IMR-90 (cell line): ENCODE results near the gene CCNYL1. TPM values are rescaled to one million over a fixed set of nuclear protein-coding genes. Genes with fewer than 3 reads are reported as not detected.

Source experiments
- ATAC-seq: fragments of 200-7000 bp; cut with Tn5 transposase; 2 replicates; pipeline ENCODE4 v1.9.1; 2020; ENCODE audit warnings: low read depth, mild to moderate bottlenecking, moderate library complexity
- BruUV-seq: library from RNA; stranded (reverse); fragments of 400-500 nt; replicated peaks from 2 replicates; lab custom pipeline; 2021; lab: Mats Ljungman, UMichigan
- CTCF ChIA-PET: fragments of 300-600 bp; formaldehyde crosslinking; extraction: SDS; loops from one replicate; lab custom pipeline; 2021; ENCODE audit warnings: antibody characterized with exemption; lab: Yijun Ruan, JAX
- POLR2A ChIA-PET: fragments of 300-600 bp; sonication (Branson Sonifier 250); formaldehyde crosslinking; loops from one replicate; lab custom pipeline; 2022; ENCODE audit warnings: antibody characterized with exemption; ENCODE audit not compliant: unreplicated experiment; lab: Charles Lee
- DNase-seq: peaks from one replicate; pipeline ENCODE4 v3.0.0; 2013
- H2AFZ ChIP-seq: replicated peaks from 2 replicates; pipeline ENCODE3; 2013; ENCODE audit warnings: low read length, mild to moderate bottlenecking; ENCODE audit not compliant: poor library complexity
- H2AK5ac ChIP-seq: 2 replicates; pipeline ENCODE4 v1.6.1; 2013; ENCODE audit warnings: low read depth, low read length, inconsistent platforms
- H2AK9ac ChIP-seq: replicated peaks from 2 replicates; pipeline ENCODE3; 2013; ENCODE audit warnings: mild to moderate bottlenecking, low read depth, low read length, moderate library complexity; ENCODE audit not compliant: poor library complexity
- H2BK120ac ChIP-seq: 2 replicates; pipeline ENCODE4 v1.6.1; 2013; ENCODE audit warnings: low read depth, low read length, inconsistent platforms
- H2BK15ac ChIP-seq: 3 replicates; pipeline ENCODE4 v1.6.1; 2013; ENCODE audit warnings: low read depth, low read length, inconsistent platforms
- H2BK20ac ChIP-seq: 2 replicates; pipeline ENCODE4 v1.6.1; 2013; ENCODE audit warnings: low read depth, mild to moderate bottlenecking, inconsistent platforms, low read length, moderate library complexity
- H2BK5ac ChIP-seq: 2 replicates; pipeline ENCODE4 v1.6.1; 2013; ENCODE audit warnings: mild to moderate bottlenecking, low read depth, low read length, inconsistent platforms; ENCODE audit not compliant: poor library complexity, severe bottlenecking
- H3K14ac ChIP-seq: replicated peaks from 2 replicates; pipeline ENCODE4 v1.6.1; 2013; ENCODE audit warnings: low read depth, low read length, inconsistent platforms
- H3K18ac ChIP-seq: 2 replicates; pipeline ENCODE4 v1.6.1; 2013; ENCODE audit warnings: low read depth, low read length, control low read depth
- H3K23ac ChIP-seq: 2 replicates; pipeline ENCODE4 v1.6.1; 2013; ENCODE audit warnings: low read depth, low read length, inconsistent platforms
- H3K27ac ChIP-seq: 2 replicates; pipeline ENCODE4 v1.5.1; 2013; ENCODE audit warnings: mild to moderate bottlenecking, control low read depth, low read length; ENCODE audit not compliant: insufficient read depth
- H3K27me3 ChIP-seq: 2 replicates; pipeline ENCODE4 v1.6.1; 2013; ENCODE audit warnings: low read length; ENCODE audit not compliant: control insufficient read depth, insufficient read depth
- H3K36me3 ChIP-seq: 2 replicates; pipeline ENCODE4 v1.6.1; 2013; ENCODE audit warnings: low read length, mixed read lengths; ENCODE audit not compliant: control insufficient read depth, insufficient read depth
- H3K4ac ChIP-seq: 2 replicates; pipeline ENCODE4 v1.6.1; 2013; ENCODE audit warnings: low read depth, low read length, inconsistent platforms
- H3K4me1 ChIP-seq: 2 replicates; pipeline ENCODE4 v1.6.1; 2013; ENCODE audit warnings: low read length, mixed read lengths; ENCODE audit not compliant: control insufficient read depth, insufficient read depth
- H3K4me2 ChIP-seq: 2 replicates; pipeline ENCODE4 v1.6.1; 2013; ENCODE audit warnings: low read depth, mild to moderate bottlenecking, control low read depth, low read length, moderate library complexity
- H3K4me3 ChIP-seq: 2 replicates; pipeline ENCODE4 v1.5.1; 2013; ENCODE audit warnings: low read depth, mild to moderate bottlenecking, control low read depth, low read length, moderate library complexity; ENCODE audit not compliant: insufficient read depth
- H3K56ac ChIP-seq: 2 replicates; pipeline ENCODE4 v1.6.1; 2013; ENCODE audit warnings: low read length, inconsistent platforms; ENCODE audit not compliant: insufficient read depth; ENCODE audit errors: extremely low read depth
- H3K79me1 ChIP-seq, 2 experiments: 2 replicates each; pipeline ENCODE4 v1.6.1; 2013; ENCODE audit warnings: low read length in 2 of 2, inconsistent platforms in 1 of 2, low read depth in 1 of 2
- H3K9ac ChIP-seq: 2 replicates; pipeline ENCODE4 v1.6.1; 2013; ENCODE audit warnings: low read depth, low read length, control low read depth
- H3K9me1 ChIP-seq: 2 replicates; pipeline ENCODE4 v1.6.1; 2013; ENCODE audit warnings: low read length, inconsistent platforms; ENCODE audit not compliant: insufficient read depth
- H3K9me3 ChIP-seq: 2 replicates; pipeline ENCODE4 v1.6.1; 2013; ENCODE audit warnings: low read length; ENCODE audit not compliant: control insufficient read depth, insufficient read depth
- H4K20me1 ChIP-seq: 2 replicates; pipeline ENCODE4 v1.6.1; 2013; ENCODE audit warnings: low read length, inconsistent platforms; ENCODE audit not compliant: insufficient read depth
- H4K5ac ChIP-seq: 2 replicates; pipeline ENCODE4 v1.6.1; 2013; ENCODE audit warnings: mild to moderate bottlenecking, low read depth, low read length, control low read depth
- H4K8ac ChIP-seq, 2 experiments: 2 replicates each; pipeline ENCODE4 v1.6.1; 2013; ENCODE audit warnings: low read depth in 2 of 2, low read length in 2 of 2, control low read depth in 1 of 2, inconsistent platforms in 1 of 2
- H4K91ac ChIP-seq: 2 replicates; pipeline ENCODE4 v1.6.1; 2013; ENCODE audit warnings: low read depth, low read length, inconsistent platforms; ENCODE audit not compliant: insufficient read depth
- FOS ChIP-seq: fragments of 150-350 bp; IDR thresholded peaks from 2 replicates; pipeline ENCODE4 v1.6.1; 2016; ENCODE audit warnings: low read depth, low read length
- MXI1 ChIP-seq: IDR thresholded peaks from 2 replicates; pipeline ENCODE4 v1.6.1; 2012; ENCODE audit warnings: low read depth, mild to moderate bottlenecking, low read length, moderate library complexity, borderline replicate concordance
- NFE2L2 ChIP-seq: fragments of 150-350 bp; IDR thresholded peaks from 2 replicates; pipeline ENCODE4 v1.6.1; 2016; ENCODE audit warnings: low read depth, mild to moderate bottlenecking, low read length
- WGBS, 2 experiments: methylation state at CpG; one replicate each; pipeline versions ENCODE4 v1.1.5 to v1.1.7; 2013; ENCODE audit warnings: missing lambda C conversion rate in 2 of 2; ENCODE audit not compliant: insufficient read length in 1 of 2; ENCODE audit errors: extremely low coverage in 2 of 2; 5-methylcytosine and 5-hydroxymethylcytosine counted together
- dilution Hi-C: fragments of 300-500 bp; cut with HindIII; formaldehyde crosslinking; loops from one replicate; pipeline ENCODE4 v1.14.3; 2018; ENCODE audit warnings: low sequenced_read_pairs; ENCODE audit not compliant: unreplicated experiment
- in situ Hi-C: fragments of 300-500 bp; cut with MboI; formaldehyde crosslinking; loops from 3 replicates; pipeline ENCODE4 v1.14.3; 2019; ENCODE audit warnings: low sequenced_read_pairs, inconsistent platforms, mixed read lengths
- intact Hi-C: fragments of 100-400 bp; cut with micrococcal nuclease; formaldehyde crosslinking; loops from 2 replicates; pipeline ENCODE4 v1.10.0; 2022
- polyA plus RNA-seq, 3 experiments: library from polyadenylated mRNA; depleted of rRNA; stranded (reverse); fragments of >200 nt; gene quantifications; 2 replicates each; pipeline ENCODE4 v1.2.3, GENCODE V29; 2012; ENCODE audit warnings: low replicate concordance in 1 of 3
- total RNA-seq: library from RNA; depleted of rRNA; stranded (reverse); fragments of >200 nt; gene quantifications from 2 replicates; pipeline ENCODE4 v1.2.3, GENCODE V29; 2012
- TF ChIP-seq, protein P1 (sequence below): fragments of 150-350 bp; IDR thresholded peaks from 2 replicates; pipeline ENCODE4 v1.6.1; 2016; ENCODE audit warnings: low read depth, mild to moderate bottlenecking, low read length, moderate library complexity, borderline replicate concordance
- TF ChIP-seq, protein P2 (sequence below): conservative IDR thresholded peaks from 2 replicates; pipeline ENCODE4 v1.5.1; 2012; ENCODE audit warnings: mild to moderate bottlenecking, low read depth, low read length, improper control_type of control experiment

CCNYL1 gene
- total and polyA plus RNA-seq, 2 of the 4 experiments (the other 2 are of a cell fraction) = 5.4 to 7.3 TPM

DNA sequence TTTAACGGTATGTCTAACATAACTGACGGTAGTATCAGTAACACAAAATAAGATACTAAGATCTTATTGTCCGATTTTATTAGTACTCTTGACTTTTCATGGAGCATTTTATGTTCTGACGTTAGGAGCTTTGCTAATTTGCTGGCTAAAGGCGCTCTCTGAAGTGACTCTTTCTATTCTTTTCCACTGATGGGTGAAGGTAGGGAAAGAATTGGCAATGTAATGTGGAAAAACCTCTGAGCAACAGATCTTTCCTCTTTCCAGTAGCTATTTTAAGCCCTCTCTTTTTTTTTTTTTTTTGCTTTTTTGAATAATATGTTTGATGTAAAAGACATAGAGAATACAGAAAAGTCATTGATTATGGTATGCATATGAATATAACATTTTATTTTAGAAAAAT lies 4.6 kb downstream of the CCNYL1 start:
- Histone ChIP-seq H2AFZ (no peak overlapping the region), H4K20me1 (peaks cover 3% of the 10 kb centered on the region; the same call in 1 of the 2 replicates), H3K4me1 (no peaks in the 10 kb centered on the region; the same call in 1 of the 2 replicates), H3K9ac (no peak overlapping the region), H3K27ac (no peak overlapping the region), H3K79me1 (peaks cover 21 to 48% of the 10 kb centered on the region in 2 experiments), H3K23ac (no peak overlapping the region), H3K27me3 (no peaks in the 10 kb centered on the region), H3K4me3 (no peak overlapping the region), H2BK20ac (no peak overlapping the region), H3K14ac (no peak overlapping the region), H2BK5ac (no peak overlapping the region), H3K56ac (no peak overlapping the region), H4K91ac (no peak overlapping the region), H3K18ac (no peak overlapping the region), H3K9me3 (no peaks in the 10 kb centered on the region), H2AK5ac (no peak overlapping the region), H2BK15ac (no peak overlapping the region), H3K4ac (no peak overlapping the region), H3K4me2 (no peak overlapping the region), H2AK9ac (no peak overlapping the region), H4K8ac (no peak overlapping the region), H4K5ac (no peak overlapping the region), H2BK120ac (no peak overlapping the region), H3K9me1 (peaks cover 10% of the 10 kb centered on the region), H3K36me3 (no peaks in the 10 kb centered on the region)
- intact Hi-C loops (no loop called here), dilution Hi-C loops (no loop called here), in situ Hi-C loops (loop anchor here (25.0 kb wide), 1 partner anchor 554 kb away; the partner anchor contains the start of gene KLF7)
- TF ChIP-seq FOS = no peak
- TF ChIP-seq MXI1 = no peak
- TF ChIP-seq, protein P1, sequence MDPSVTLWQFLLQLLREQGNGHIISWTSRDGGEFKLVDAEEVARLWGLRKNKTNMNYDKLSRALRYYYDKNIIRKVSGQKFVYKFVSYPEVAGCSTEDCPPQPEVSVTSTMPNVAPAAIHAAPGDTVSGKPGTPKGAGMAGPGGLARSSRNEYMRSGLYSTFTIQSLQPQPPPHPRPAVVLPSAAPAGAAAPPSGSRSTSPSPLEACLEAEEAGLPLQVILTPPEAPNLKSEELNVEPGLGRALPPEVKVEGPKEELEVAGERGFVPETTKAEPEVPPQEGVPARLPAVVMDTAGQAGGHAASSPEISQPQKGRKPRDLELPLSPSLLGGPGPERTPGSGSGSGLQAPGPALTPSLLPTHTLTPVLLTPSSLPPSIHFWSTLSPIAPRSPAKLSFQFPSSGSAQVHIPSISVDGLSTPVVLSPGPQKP = no peak
- TF ChIP-seq, protein P2, sequence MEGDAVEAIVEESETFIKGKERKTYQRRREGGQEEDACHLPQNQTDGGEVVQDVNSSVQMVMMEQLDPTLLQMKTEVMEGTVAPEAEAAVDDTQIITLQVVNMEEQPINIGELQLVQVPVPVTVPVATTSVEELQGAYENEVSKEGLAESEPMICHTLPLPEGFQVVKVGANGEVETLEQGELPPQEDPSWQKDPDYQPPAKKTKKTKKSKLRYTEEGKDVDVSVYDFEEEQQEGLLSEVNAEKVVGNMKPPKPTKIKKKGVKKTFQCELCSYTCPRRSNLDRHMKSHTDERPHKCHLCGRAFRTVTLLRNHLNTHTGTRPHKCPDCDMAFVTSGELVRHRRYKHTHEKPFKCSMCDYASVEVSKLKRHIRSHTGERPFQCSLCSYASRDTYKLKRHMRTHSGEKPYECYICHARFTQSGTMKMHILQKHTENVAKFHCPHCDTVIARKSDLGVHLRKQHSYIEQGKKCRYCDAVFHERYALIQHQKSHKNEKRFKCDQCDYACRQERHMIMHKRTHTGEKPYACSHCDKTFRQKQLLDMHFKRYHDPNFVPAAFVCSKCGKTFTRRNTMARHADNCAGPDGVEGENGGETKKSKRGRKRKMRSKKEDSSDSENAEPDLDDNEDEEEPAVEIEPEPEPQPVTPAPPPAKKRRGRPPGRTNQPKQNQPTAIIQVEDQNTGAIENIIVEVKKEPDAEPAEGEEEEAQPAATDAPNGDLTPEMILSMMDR = no peak
- no peak for TF ChIP-seq NFE2L2
- 80% methylated on average over 1 of the region's 5 CpGs; no CpG with 5 or more reads in 1 of the 2 experiments for WGBS, 2 experiments
- ChIA-PET CTCF (interaction anchor here (1.1 kb wide), 1 partner anchor 18 kb away, joined by 3 read pairs; no protein-coding TSS in a partner anchor), POLR2A (no interaction called here)
- no TSS peak for BruUV-seq
- DNase-seq = no peak
- no peak for ATAC-seq
